GM12872 (cell line): Measurements from ENCODE around the gene EHMT1.

ENCODE experiments used
- CTCF ChIP-seq: IDR thresholded peaks from 3 replicates; pipeline ENCODE4 v1.5.1; 2011; ENCODE audit warnings: low read depth, mild to moderate bottlenecking, low read length, moderate library complexity; ENCODE audit not compliant: insufficient read depth

Gene EHMT1

GRCh38 chr9:137787381-137787780 lies 168.6 kb downstream of the EHMT1 start:
- no peak for TF ChIP-seq CTCF

- no peak for TF ChIP-seq CTCF
Observed at GRCh38 chr9:137787786-137788505, 169.1 kb downstream of the EHMT1 start.

GRCh38 chr9:137788561-137789294 lies 169.9 kb downstream of the EHMT1 start:
- TF ChIP-seq CTCF, result no peak

GRCh38 chr9:137789295-137789895 lies 170.6 kb downstream of the EHMT1 start:
- TF ChIP-seq CTCF, result no peak

GRCh38 chr9:137791947-137792346 lies 173.1 kb downstream of the EHMT1 start:
- no peak for TF ChIP-seq CTCF

- TF ChIP-seq CTCF, result no peak
Observed at GRCh38 chr9:137793196-137793841, 174.5 kb downstream of the EHMT1 start.

GRCh38 chr9:137795156-137795666 lies 176.4 kb downstream of the EHMT1 start:
- TF ChIP-seq CTCF, result no peak
